HG03103 (cell line): ENCODE measurements around the gene ZDHHC19.
"Not testable (repeated sequence)": the region's sequence is repeated elsewhere in the genome, so short reads cannot be mapped to it uniquely, and the experiment has no call there.

ENCODE experiments used
- ATAC-seq: cut with Tn5 transposase; IDR thresholded peaks from one replicate; pipeline ENCODE4 v1.9.1; 2021; ENCODE audit warnings: low read depth; ENCODE audit not compliant: unreplicated experiment

ZDHHC19 gene

DNA sequence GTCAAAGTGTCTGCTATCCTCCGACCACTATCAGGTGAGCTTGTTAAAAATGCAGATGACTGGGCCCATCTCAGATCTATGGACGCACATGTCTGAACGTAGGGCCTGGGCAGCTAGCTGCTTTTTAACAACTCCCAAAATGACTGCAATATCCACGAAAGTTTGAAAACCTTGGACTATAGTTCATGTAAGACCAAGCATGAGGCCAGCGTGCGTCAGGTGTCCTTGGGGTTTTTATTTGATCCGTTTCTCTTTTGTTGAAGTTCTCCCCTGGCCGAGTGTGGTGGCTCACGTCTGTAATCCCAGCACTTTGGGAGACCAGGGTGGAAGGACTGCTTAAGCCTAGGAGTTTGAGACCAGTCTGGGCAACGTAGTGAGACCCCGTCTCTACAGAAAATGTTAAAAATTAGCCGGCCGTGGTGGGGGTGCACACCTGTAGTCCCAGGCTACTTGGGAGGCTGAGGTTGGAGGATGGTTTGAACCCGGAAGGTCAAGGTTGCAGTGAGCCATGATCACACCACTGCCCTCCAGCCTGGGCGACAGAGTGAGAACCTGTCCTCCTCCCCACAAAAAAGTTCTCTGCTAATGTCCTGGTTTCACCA, 14.7 kb upstream of the ZDHHC19 start:
- ATAC-seq: no peak

DNA sequence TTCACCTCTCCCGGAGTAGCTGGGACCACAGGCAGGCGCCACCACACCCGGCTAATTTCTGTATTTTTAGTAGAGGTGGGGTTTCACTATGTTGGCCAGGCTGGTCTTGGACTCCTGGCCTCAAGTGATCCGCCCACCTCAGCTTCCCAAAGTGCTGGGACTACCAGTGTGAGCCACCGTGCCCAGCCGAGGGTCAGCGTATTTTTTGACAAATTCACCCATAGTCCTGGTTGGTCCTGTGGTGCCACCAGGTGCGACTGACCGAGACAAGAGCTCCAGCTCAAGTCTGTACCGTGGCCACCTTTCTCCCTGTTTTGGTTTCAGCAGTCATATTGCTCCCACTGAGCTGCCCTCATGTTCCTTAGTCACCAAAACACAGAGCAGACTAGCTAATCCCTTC, 13.9 kb upstream of the ZDHHC19 start:
- no peak for ATAC-seq

DNA sequence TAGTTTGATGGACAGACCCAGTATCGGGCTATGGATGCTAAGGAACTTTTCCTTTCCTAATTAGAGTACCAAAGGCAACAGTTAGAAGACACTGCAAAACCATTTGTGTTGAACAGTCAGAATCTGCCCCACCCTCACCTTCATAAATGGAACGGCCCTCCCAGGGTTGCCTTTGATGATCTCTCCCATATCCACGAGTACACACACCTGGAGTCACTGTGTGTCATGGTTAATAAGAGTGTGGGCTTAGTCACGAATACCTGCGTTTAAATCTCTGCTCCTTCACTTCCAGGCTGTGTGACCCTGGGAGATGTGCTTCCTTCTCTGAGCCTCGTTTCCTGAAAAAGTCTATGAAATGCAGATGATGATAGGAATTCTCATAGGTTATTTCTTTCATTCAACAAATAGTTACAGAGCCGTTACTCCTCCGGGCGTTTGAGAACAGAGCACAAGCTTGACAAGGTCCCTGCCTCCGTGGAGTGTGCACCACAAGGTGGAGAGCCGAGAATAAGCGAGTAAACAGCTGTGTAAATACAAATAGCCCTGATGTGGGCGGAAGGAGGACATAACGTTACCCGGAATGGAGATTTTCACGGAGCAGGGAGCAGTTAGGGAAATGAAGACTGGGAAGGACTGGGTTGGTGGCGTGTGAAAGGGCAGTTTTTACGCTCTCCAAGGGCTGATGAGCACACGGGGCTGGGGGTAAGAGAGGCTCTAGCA, 11.8 kb upstream of the ZDHHC19 start:
- no peak for ATAC-seq

DNA sequence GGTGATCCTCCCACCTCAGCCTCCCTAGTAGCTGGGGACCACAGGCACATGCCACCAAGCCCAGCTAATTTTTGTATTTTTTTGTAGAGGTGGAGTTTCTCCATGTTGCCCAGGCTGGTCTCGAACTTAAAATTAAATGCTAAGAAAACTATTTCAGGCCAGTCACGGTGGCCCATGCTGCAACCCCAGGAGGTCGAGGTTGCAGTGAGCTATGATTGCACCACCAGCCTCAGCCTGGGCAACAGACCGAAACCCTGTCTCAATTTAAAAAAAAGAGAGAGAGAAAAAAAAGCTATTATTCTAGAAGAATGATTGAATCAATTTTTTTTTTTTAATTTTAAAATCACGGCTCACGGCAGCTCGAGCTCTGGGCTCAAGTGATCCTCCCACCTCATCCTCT, 9.8 kb upstream of the ZDHHC19 start:
- no peak for ATAC-seq

DNA sequence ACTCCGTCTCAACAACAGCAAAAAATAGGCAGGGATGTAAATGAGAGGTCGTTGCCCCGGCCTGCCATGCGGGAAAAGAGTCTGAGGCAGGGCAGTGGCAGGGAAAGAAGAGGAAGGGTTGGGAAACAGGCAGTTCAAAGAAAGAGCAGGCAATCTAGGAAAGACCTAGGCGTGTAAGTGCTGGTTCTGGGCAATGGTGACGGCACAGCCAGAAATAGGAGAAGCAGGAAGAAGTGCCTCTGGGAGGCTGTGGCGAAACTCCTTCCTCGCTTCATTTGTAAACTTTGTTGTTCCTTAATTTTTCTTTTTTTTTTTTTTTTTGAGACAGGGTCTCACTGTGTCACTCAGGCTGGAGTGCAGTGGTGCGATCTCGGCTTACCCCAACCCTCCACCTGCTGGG, 9.4 kb upstream of the ZDHHC19 start:
- ATAC-seq: no peak

DNA sequence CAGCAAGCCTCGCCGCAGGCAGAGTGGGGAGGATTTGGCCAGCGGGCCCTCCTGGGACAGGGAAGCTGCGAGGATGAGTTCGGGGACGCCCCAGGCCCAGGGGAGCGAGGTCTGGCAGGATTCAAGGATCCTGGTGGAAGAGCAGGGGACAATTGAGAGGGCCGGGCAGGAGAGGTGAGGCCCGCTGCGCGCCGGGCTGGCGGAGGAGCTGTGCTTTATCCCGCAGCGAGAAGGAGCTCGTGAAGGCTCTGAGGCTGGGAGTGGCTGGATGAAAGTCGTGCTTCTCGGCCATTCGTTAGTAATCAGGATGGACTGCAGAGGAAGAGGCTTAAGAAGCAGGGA, 8.7 kb upstream of the ZDHHC19 start:
- ATAC-seq: no peak

DNA sequence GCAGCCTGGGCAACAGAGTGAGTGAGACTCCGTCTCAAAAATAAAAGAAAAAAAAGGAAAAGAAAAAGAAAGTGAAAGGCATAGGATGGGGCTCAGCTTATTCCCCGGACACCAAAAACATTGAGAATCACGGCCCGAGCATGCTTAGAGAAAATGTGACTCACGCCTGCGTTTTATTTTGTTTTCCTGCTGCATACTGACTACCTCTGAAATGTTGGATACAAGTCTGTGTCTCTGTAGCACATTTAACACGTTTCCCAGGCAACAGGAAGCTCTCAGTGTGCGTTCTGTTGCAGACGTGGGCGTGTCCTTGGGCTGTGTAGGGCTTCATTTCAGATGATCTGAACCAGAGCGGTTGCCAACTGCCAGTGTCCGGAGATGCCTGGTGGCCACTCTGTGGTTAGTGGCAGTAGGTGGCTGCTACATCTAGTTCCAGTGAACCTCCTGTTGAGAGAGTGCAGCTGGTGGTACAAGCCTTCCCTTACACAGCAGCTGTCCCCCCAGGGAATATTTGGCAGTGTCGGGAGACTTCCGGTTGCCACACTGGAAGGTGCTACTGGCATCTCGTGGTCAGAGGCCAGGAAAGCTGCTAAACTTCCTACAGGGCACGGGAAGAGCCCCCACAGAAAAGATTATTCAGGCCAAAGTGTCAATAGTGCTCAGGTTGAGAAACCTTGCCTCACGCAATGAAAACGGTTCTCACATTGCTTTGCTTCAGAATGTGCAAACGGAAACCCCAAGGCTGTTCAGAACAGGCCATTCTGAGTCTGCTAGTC, 8.2 kb upstream of the ZDHHC19 start:
- peak; percentile 63 for ATAC-seq

DNA sequence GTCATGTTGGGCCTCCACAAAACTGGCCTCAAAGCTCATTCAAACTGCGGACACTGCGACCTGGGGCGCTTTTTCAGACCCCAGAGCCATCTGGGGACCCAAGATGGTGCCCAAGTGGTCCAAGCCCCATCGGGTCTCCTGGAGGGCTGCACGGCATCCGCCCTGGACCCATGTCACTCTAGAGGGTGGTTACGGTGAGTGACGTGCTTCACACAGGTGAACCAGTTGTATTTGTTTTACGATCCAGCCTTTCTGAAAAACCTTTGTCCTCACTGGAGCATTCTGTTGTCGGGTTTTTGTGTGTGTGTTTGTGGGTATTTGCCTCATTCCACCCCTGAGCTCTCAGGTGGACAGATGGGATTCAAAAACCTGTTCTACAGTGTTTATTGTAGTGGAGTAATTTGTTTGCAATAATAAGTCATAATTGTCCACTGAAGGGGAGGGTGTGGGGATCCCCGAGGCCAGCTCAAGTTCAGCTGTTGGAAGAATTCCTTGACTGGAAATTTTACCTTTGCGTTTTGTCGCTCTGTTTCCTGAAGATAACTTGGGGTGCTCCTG, 7.0 kb upstream of the ZDHHC19 start:
- no peak for ATAC-seq

DNA sequence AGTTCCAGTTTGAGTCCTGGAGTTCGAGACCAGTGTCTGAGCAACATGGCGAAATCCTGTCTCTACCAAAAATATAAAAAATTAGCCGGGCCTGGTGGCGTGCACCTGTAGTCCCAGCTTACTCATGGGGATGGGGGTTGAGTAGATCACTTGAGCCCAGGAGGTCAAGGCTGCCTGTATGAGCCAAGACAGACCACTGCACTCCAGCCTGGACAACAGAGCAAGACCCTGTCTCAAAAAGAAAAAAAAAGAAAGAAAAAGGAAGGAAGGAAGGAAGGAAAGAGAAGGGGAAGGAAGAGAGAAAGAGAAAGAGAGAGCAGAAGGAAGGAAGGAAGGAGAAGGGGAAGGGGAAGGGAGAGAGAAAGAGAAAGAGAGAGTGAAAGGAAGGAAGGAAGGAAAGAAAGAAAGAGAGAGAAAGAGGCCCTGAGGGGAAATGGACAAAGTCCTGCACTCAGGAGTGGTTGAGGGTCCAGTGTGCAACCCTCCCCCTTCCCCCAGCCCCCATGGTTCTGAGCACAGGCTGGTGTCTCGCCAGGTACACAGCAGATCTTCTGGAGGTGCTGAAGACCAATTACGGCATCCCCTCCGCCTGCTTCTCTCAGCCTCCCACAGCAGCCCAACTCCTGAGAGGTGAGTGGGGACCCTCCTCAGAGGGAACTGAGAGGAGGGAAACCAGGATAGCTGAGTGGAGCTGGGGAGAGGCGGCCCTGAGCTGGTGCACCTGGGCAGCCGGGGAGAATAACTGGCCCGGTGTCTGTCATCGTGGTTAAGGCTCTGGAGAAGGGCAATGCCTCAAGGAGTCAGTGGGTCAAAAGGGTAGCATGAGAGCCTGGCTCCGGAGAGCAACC, 6.3 kb upstream of the ZDHHC19 start:
- ATAC-seq: no peak

DNA sequence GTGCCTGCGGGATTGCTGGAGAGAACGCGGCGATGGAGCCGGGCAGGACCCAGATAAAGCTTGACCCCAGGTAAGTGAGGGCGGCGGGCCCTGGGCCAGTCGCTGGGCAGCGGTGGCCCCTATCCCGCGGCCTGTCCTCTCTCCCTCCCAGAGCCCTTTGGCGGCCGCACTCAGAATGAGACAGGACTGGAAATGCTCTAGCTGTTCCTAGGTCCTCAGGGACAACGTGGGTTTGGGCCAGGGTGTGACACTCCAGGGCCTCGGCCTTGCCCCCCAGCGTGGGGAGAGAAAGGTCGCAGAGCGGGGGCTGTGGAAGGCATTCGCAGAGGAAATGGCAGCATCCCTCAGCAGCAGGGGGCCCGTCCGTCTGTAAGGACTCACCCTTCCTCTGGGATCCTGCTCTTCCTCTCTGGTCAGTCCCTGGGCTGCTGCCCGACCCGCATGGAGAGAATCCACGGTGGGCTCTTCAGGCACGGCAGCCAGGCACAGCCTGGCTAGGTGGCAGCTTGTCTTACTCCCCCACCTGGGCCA, 5.5 kb upstream of the ZDHHC19 start:
- no peak for ATAC-seq

DNA sequence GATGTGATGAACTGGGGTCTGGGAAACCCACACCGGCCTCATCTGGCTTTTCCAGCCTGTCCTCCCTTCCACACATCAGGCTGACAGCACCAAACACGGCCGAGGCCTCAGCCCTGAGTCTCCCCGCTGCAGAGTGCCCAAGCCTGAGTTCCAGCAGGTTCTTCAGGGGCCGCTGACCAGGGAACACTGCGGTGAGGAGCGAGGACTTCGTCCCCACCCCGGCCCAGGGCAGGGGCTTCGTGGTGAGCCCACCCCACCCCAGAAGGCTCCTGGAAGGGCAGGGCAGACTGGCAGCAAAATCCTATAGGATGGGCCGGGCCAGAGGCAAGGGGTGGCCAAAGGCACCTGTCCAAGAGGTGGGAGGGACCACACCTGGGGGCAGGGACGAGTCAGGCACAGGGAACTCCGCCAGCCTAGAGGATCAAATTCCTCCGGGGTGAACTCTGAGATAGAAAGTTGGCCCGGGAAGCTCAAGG, 4.9 kb upstream of the ZDHHC19 start, which contains the start of gene SLC51A:
Gene SLC51A (plus strand): TSS at position 446 of the 476 bp plus-strand sequence. CDS start 179 bp downstream, outside the sequence.
- no peak for ATAC-seq

DNA sequence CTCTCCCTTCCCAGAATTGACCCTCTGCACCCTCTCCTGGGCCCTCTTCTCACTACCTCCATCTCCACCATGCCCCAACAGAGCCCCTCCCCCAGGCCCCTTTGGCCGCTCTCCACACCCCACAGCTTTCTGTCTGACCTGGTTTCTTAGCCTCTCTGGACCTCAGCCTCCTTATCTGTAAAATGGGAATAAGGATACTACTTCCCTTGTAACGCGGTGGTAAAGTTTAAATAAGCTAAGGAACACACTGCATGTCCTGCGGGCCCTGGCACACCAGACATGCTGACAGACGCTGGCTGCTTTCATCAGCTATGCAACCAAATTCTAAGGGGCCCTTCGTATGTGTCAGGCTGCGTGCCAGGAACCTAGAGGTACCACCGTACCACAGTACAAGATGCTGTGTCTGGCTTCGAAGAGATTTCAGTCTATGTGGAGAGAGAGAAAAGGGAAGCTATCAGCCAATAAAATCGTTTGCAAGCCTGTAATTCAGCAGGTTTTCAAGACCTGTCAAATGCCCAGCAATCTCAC, 4.4 kb upstream of the ZDHHC19 start:
- no peak for ATAC-seq

DNA sequence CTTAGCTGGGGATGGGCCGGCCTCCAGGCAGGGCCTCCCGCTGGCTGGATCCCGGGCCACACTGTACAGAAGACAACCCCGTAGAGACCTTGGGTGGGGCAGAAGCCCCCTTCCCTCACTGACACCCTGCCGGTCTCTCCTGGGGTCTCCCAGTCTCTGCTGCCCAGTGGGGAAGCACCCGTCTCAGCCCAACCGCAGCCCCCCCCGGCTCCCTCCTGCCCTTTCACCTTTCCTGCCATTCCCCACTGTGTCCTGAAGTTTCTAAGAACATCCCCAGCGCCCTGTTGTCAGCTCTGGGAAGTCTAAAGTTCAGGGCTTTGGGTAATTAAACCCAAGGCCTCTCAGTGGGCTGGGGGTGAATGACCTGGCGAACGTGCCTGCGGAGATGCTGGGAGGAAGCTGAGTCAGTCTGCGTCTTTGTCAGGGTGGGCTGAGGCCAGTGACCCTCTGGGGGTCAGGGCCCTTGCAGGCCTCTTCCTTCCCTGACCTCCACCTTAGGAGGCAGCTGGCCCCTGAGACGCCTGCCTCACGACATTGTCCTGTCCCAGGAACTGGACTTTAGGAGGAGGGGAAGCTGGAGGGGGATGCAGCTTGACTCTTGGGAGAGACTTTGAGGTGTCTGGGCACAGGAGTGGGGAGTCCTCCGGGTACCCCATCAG, 3.7 kb upstream of the ZDHHC19 start:
- no peak for ATAC-seq

DNA sequence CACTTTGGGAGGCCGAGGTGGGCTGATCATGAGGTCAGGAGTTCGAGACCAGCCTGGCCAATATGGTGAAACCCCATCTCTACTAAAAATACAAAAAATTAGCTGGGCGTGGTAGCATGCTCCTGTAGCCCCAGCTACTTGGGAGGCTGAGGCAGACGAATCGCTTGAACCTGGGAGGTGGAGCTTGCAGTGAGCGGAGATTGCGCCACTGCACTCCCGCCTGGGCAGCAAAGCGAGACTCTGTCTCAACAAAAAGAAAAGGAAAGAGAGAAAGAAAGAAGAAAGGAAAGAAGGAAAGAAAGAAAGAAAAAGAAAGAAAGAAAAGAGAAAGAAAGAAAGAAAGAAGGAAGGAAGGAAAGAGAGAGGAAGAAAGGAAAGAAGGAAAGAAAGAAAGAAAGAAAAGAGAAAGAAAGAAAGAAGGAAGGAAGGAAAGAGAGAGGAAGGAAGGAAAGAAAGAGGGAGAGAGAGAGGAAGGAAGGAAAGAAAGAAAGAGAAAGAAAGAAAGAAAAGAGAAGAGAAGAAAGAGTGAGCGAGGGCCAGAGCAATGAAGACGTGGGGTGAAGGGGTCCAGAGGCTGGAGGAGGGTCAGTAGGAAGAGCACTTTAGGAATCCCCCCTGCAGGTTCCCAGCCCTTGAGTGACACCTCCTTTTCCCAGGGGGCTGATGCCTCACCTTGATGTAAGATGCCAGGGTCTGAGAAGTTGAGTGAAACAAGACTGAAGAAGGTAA, 1.1 kb downstream of the ZDHHC19 start:
- not testable (repeated sequence) for ATAC-seq

DNA sequence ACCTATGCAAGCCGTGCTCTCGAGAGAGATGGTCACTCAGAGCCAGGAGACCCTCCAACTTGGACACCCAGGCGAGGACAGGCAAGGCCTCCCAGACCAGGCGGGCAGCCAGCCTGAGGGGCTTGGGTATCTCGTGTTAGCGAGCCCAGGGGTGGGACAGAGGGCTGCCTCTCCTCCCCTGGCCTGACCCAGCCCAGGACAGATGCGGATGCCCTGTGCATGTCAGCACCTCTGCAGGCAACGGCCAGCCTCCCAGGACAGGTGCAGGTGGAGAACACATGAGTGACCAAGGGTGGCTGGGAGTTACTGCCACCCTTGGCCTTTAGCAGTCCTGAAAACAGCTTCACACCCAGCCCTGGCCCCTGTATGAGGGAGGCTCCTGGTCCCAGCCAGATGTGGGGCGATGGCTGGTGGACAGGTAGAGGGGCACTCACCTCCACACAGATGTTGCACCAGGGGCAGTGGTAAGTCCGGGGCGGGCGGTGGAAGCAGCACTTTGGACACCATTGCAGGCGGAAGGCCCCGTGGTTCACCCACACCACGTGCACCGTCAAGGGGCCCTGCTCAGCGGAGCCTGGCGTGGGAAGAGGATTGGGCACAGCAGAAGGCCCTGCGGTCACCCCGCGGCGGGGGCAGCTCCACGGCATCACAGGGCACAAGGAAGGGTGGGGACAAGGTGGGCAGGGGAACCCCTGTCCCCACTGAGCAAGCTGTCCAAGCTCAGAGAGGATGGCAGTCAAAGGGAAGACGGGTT, 2.1 kb downstream of the ZDHHC19 start:
- no peak for ATAC-seq

DNA sequence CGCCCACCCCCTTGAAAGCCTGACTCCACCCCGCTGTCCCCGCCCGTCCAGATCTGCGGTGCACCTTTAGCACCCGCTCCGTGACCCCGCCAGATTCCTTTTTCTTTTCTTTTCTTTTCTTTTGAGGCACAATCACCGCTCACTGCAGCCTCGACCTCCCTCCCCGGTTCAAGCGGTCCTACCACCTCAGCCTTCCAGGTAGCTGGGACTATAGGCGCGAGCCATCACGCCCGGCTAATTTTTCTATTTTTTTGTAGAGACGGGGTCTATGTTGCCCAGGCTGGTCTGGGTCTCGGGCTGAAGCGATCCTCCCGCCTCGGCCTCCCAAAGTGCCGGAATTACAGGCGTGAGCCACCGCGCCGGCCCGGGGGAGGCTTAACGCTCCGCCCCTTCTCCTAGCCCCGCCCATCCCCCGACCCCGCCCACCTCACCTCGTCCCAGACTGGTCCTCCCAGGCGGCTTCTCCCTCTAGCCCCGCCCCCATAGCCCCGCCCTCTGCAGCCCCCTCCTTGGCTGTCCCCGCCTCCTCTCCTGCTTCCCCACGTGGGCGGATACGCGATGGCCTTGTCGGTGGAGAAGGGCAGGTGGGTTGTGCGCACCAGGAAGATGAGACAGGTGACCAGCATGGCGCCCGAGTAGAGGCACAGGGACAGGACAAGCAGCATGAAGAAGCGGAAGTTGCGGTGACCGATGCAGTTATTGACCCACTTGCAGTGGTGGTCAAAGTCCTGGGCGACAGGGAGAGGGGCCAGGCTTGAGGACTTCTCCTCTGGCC, 3.2 kb downstream of the ZDHHC19 start:
- no peak for ATAC-seq

DNA sequence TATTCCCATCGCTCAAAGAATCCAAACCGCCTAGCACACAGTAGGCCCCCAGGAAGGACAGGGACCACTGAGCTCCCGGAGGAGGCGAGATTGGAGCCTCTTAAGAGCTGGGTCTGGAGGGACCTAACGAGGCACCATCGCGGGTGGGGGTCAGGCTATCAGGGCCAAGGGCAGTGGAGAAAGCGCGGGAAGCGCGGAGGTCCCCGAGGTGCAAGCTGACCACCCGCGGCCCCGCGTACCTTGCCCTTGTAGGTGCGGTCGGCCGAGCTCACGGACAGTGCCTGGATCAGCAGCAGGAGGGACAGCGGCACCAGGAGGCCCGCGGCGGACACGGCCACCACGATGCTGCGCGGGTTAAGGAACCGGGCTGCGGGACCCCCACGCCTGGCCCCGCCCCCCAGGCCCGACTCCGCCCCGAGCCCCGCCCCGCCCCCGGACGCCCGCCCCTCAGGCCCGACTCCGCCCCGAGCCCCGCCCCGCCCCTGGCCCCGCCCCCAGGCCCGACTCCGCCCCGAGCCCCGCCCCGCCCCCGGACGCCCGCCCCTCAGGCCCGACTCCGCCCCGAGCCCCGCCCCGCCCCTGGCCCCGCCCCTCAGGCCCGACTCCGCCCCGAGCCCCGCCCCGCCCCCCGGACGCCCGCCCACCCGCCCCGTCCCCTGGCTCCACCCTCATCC, 3.9 kb downstream of the ZDHHC19 start:
- ATAC-seq: no peak
